IMR-90 (cell line): ENCODE data around the gene SLC9A9. TPM values are rescaled to one million over a fixed set of nuclear protein-coding genes. Genes with fewer than 3 reads are reported as not detected.

Experiments
- ATAC-seq: fragments of 200-7000 bp; cut with Tn5 transposase; 2 replicates; pipeline ENCODE4 v1.9.1; 2020; ENCODE audit warnings: low read depth, mild to moderate bottlenecking, moderate library complexity
- BruUV-seq: library from RNA; stranded (reverse); fragments of 400-500 nt; replicated peaks from 2 replicates; lab custom pipeline; 2021; lab: Mats Ljungman, UMichigan
- CTCF ChIA-PET: fragments of 300-600 bp; formaldehyde crosslinking; extraction: SDS; loops from one replicate; lab custom pipeline; 2021; ENCODE audit warnings: antibody characterized with exemption; lab: Yijun Ruan, JAX
- POLR2A ChIA-PET: fragments of 300-600 bp; sonication (Branson Sonifier 250); formaldehyde crosslinking; loops from one replicate; lab custom pipeline; 2022; ENCODE audit warnings: antibody characterized with exemption; ENCODE audit not compliant: unreplicated experiment; lab: Charles Lee
- DNase-seq: peaks from one replicate; pipeline ENCODE4 v3.0.0; 2013
- H2AFZ ChIP-seq: replicated peaks from 2 replicates; pipeline ENCODE3; 2013; ENCODE audit warnings: low read length, mild to moderate bottlenecking; ENCODE audit not compliant: poor library complexity
- H2AK5ac ChIP-seq: 2 replicates; pipeline ENCODE4 v1.6.1; 2013; ENCODE audit warnings: low read depth, low read length, inconsistent platforms
- H2AK9ac ChIP-seq: replicated peaks from 2 replicates; pipeline ENCODE3; 2013; ENCODE audit warnings: mild to moderate bottlenecking, low read depth, low read length, moderate library complexity; ENCODE audit not compliant: poor library complexity
- H2BK120ac ChIP-seq: 2 replicates; pipeline ENCODE4 v1.6.1; 2013; ENCODE audit warnings: low read depth, low read length, inconsistent platforms
- H2BK15ac ChIP-seq: 3 replicates; pipeline ENCODE4 v1.6.1; 2013; ENCODE audit warnings: low read depth, low read length, inconsistent platforms
- H2BK20ac ChIP-seq: 2 replicates; pipeline ENCODE4 v1.6.1; 2013; ENCODE audit warnings: low read depth, mild to moderate bottlenecking, inconsistent platforms, low read length, moderate library complexity
- H2BK5ac ChIP-seq: 2 replicates; pipeline ENCODE4 v1.6.1; 2013; ENCODE audit warnings: mild to moderate bottlenecking, low read depth, low read length, inconsistent platforms; ENCODE audit not compliant: poor library complexity, severe bottlenecking
- H3K14ac ChIP-seq: replicated peaks from 2 replicates; pipeline ENCODE4 v1.6.1; 2013; ENCODE audit warnings: low read depth, low read length, inconsistent platforms
- H3K18ac ChIP-seq: 2 replicates; pipeline ENCODE4 v1.6.1; 2013; ENCODE audit warnings: low read depth, low read length, control low read depth
- H3K23ac ChIP-seq: 2 replicates; pipeline ENCODE4 v1.6.1; 2013; ENCODE audit warnings: low read depth, low read length, inconsistent platforms
- H3K27ac ChIP-seq: 2 replicates; pipeline ENCODE4 v1.5.1; 2013; ENCODE audit warnings: mild to moderate bottlenecking, control low read depth, low read length; ENCODE audit not compliant: insufficient read depth
- H3K27me3 ChIP-seq: 2 replicates; pipeline ENCODE4 v1.6.1; 2013; ENCODE audit warnings: low read length; ENCODE audit not compliant: control insufficient read depth, insufficient read depth
- H3K36me3 ChIP-seq: 2 replicates; pipeline ENCODE4 v1.6.1; 2013; ENCODE audit warnings: low read length, mixed read lengths; ENCODE audit not compliant: control insufficient read depth, insufficient read depth
- H3K4ac ChIP-seq: 2 replicates; pipeline ENCODE4 v1.6.1; 2013; ENCODE audit warnings: low read depth, low read length, inconsistent platforms
- H3K4me1 ChIP-seq: 2 replicates; pipeline ENCODE4 v1.6.1; 2013; ENCODE audit warnings: low read length, mixed read lengths; ENCODE audit not compliant: control insufficient read depth, insufficient read depth
- H3K4me2 ChIP-seq: 2 replicates; pipeline ENCODE4 v1.6.1; 2013; ENCODE audit warnings: low read depth, mild to moderate bottlenecking, control low read depth, low read length, moderate library complexity
- H3K4me3 ChIP-seq: 2 replicates; pipeline ENCODE4 v1.5.1; 2013; ENCODE audit warnings: low read depth, mild to moderate bottlenecking, control low read depth, low read length, moderate library complexity; ENCODE audit not compliant: insufficient read depth
- H3K56ac ChIP-seq: 2 replicates; pipeline ENCODE4 v1.6.1; 2013; ENCODE audit warnings: low read length, inconsistent platforms; ENCODE audit not compliant: insufficient read depth; ENCODE audit errors: extremely low read depth
- H3K79me1 ChIP-seq, 2 experiments: 2 replicates each; pipeline ENCODE4 v1.6.1; 2013; ENCODE audit warnings: low read length in 2 of 2, inconsistent platforms in 1 of 2, low read depth in 1 of 2
- H3K9ac ChIP-seq: 2 replicates; pipeline ENCODE4 v1.6.1; 2013; ENCODE audit warnings: low read depth, low read length, control low read depth
- H3K9me1 ChIP-seq: 2 replicates; pipeline ENCODE4 v1.6.1; 2013; ENCODE audit warnings: low read length, inconsistent platforms; ENCODE audit not compliant: insufficient read depth
- H3K9me3 ChIP-seq: 2 replicates; pipeline ENCODE4 v1.6.1; 2013; ENCODE audit warnings: low read length; ENCODE audit not compliant: control insufficient read depth, insufficient read depth
- H4K20me1 ChIP-seq: 2 replicates; pipeline ENCODE4 v1.6.1; 2013; ENCODE audit warnings: low read length, inconsistent platforms; ENCODE audit not compliant: insufficient read depth
- H4K5ac ChIP-seq: 2 replicates; pipeline ENCODE4 v1.6.1; 2013; ENCODE audit warnings: mild to moderate bottlenecking, low read depth, low read length, control low read depth
- H4K8ac ChIP-seq, 2 experiments: 2 replicates each; pipeline ENCODE4 v1.6.1; 2013; ENCODE audit warnings: low read depth in 2 of 2, low read length in 2 of 2, control low read depth in 1 of 2, inconsistent platforms in 1 of 2
- H4K91ac ChIP-seq: 2 replicates; pipeline ENCODE4 v1.6.1; 2013; ENCODE audit warnings: low read depth, low read length, inconsistent platforms; ENCODE audit not compliant: insufficient read depth
- CEBPB ChIP-seq: IDR thresholded peaks from 2 replicates; pipeline ENCODE4 v1.6.1; 2012; ENCODE audit warnings: low read depth, low read length, improper control_type of control experiment
- CHD1 ChIP-seq: IDR thresholded peaks from 2 replicates; pipeline ENCODE4 v1.6.1; 2012; ENCODE audit warnings: low read depth, low read length, improper control_type of control experiment
- CTCF ChIP-seq: conservative IDR thresholded peaks from 2 replicates; pipeline ENCODE4 v1.5.1; 2012; ENCODE audit warnings: mild to moderate bottlenecking, low read depth, low read length, improper control_type of control experiment
- MAZ ChIP-seq: IDR thresholded peaks from 2 replicates; pipeline ENCODE4 v1.6.1; 2012; ENCODE audit warnings: low read depth, mild to moderate bottlenecking, low read length, improper control_type of control experiment, moderate library complexity, borderline replicate concordance
- MXI1 ChIP-seq: IDR thresholded peaks from 2 replicates; pipeline ENCODE4 v1.6.1; 2012; ENCODE audit warnings: low read depth, mild to moderate bottlenecking, low read length, moderate library complexity, borderline replicate concordance
- POLR2A ChIP-seq: IDR thresholded peaks from 2 replicates; pipeline ENCODE4 v1.6.1; 2012; ENCODE audit warnings: mild to moderate bottlenecking, low read depth, low read length
- RCOR1 ChIP-seq: IDR thresholded peaks from 2 replicates; pipeline ENCODE4 v1.6.1; 2012; ENCODE audit warnings: mild to moderate bottlenecking, low read length, improper control_type of control experiment; ENCODE audit not compliant: insufficient replicate concordance
- RFX5 ChIP-seq: IDR thresholded peaks from 2 replicates; pipeline ENCODE4 v1.8.0; 2012; ENCODE audit warnings: low read depth, mild to moderate bottlenecking, low read length, moderate library complexity
- SMC3 ChIP-seq: fragments of 150-350 bp; IDR thresholded peaks from 2 replicates; pipeline ENCODE4 v1.6.1; 2016; ENCODE audit warnings: low read depth, mild to moderate bottlenecking, antibody characterized with exemption, low read length, moderate library complexity
- USF2 ChIP-seq: fragments of 150-350 bp; IDR thresholded peaks from 2 replicates; pipeline ENCODE4 v1.6.1; 2017; ENCODE audit warnings: mild to moderate bottlenecking, antibody characterized with exemption, low read length, low read depth
- WGBS, 2 experiments: methylation state at CpG; one replicate each; pipeline versions ENCODE4 v1.1.5 to v1.1.7; 2013; ENCODE audit warnings: missing lambda C conversion rate in 2 of 2; ENCODE audit not compliant: insufficient read length in 1 of 2; ENCODE audit errors: extremely low coverage in 2 of 2; 5-methylcytosine and 5-hydroxymethylcytosine counted together
- dilution Hi-C: fragments of 300-500 bp; cut with HindIII; formaldehyde crosslinking; loops from one replicate; pipeline ENCODE4 v1.14.3; 2018; ENCODE audit warnings: low sequenced_read_pairs; ENCODE audit not compliant: unreplicated experiment
- in situ Hi-C: fragments of 300-500 bp; cut with MboI; formaldehyde crosslinking; loops from 3 replicates; pipeline ENCODE4 v1.14.3; 2019; ENCODE audit warnings: low sequenced_read_pairs, inconsistent platforms, mixed read lengths
- intact Hi-C: fragments of 100-400 bp; cut with micrococcal nuclease; formaldehyde crosslinking; loops from 2 replicates; pipeline ENCODE4 v1.10.0; 2022
- polyA plus RNA-seq, 3 experiments: library from polyadenylated mRNA; depleted of rRNA; stranded (reverse); fragments of >200 nt; gene quantifications; 2 replicates each; pipeline ENCODE4 v1.2.3, GENCODE V29; 2012; ENCODE audit warnings: low replicate concordance in 1 of 3
- total RNA-seq: library from RNA; depleted of rRNA; stranded (reverse); fragments of >200 nt; gene quantifications from 2 replicates; pipeline ENCODE4 v1.2.3, GENCODE V29; 2012

The SLC9A9 gene
- total and polyA plus RNA-seq, 2 of the 4 experiments (the other 2 are of a cell fraction) = 1.4 to 2.3 TPM

GRCh38 chr3:143436231-143436930, 411.9 kb downstream of the SLC9A9 start:
- ATAC-seq = peak; percentile 72
- peak overlapping the region; percentile 21; the same call in 1 of the 3 replicates for H2BK15ac ChIP-seq
- dilution Hi-C loops = no loop called here
- no peak overlapping the region for H4K5ac ChIP-seq
- no peaks in the 10 kb centered on the region for H3K9me3 ChIP-seq
- H3K4me1 ChIP-seq = no peaks in the 10 kb centered on the region
- TF ChIP-seq RCOR1 = no peak
- no peak for TF ChIP-seq CEBPB
- no peak for TF ChIP-seq CHD1
- no peak for TF ChIP-seq MXI1
- no peak for TF ChIP-seq SMC3
- TF ChIP-seq USF2 = no peak
- no peak for TF ChIP-seq RFX5
- TF ChIP-seq POLR2A = no peak
- no peak for TF ChIP-seq CTCF
- no peak for TF ChIP-seq MAZ
- peaks cover 3% of the 10 kb centered on the region for H3K9me1 ChIP-seq
- in situ Hi-C loops = no loop called here
- no peak overlapping the region for H3K23ac ChIP-seq
- H3K14ac ChIP-seq = no peak overlapping the region
- H3K18ac ChIP-seq = no peak overlapping the region
- H3K56ac ChIP-seq = no peak overlapping the region
- H4K91ac ChIP-seq = no peak overlapping the region
- H3K4ac ChIP-seq = no peak overlapping the region
- no peak overlapping the region for H3K9ac ChIP-seq
- H4K8ac ChIP-seq = no peak overlapping the region
- no peak overlapping the region for H3K27ac ChIP-seq
- H2AK9ac ChIP-seq = no peak overlapping the region
- no peaks in the 10 kb centered on the region for H4K20me1 ChIP-seq
- peak overlapping the region; percentile 48; the same call in 1 of the 2 replicates for H2AK5ac ChIP-seq
- no peaks in the 10 kb centered on the region for H3K27me3 ChIP-seq
- H2AFZ ChIP-seq = no peak overlapping the region
- DNase-seq = peak; percentile 47
- H2BK20ac ChIP-seq = no peak overlapping the region
- H3K4me3 ChIP-seq = no peak overlapping the region
- intact Hi-C loops = no loop called here
- no peaks in the 10 kb centered on the region for H3K36me3 ChIP-seq
- H3K79me1 ChIP-seq = no peaks in the 10 kb centered on the region
- H3K4me2 ChIP-seq = no peak overlapping the region
- no peak overlapping the region for H2BK5ac ChIP-seq
- POLR2A ChIA-PET = no interaction called here
- CTCF ChIA-PET = no interaction called here
- no peak overlapping the region for H2BK120ac ChIP-seq
- WGBS, 2 experiments = no CpG with 5 or more reads among the region's 5 CpGs
- BruUV-seq = no TSS peak
